Kidney (tissue), 14 donors: Measurements from ENCODE around the gene GPR87. TPM values are rescaled to one million over a fixed set of nuclear protein-coding genes. Genes with fewer than 3 reads are reported as not detected.

Experiments
- DNase-seq, 5 donors: peaks; one replicate each; pipeline ENCODE4 v3.0.0-alpha.2; 2013 to 2020
- FAIRE-seq: peaks from 2 replicates; lab custom pipeline; 2012; peaks lifted over from hg19 to GRCh38; lab: Jason Lieb, UNC
- H3K27ac ChIP-seq, 2 donors: one replicate each; pipeline ENCODE4 v1.7.0; 2013; ENCODE audit warnings: low read depth in 2 of 2, low read length in 2 of 2, inconsistent platforms in 1 of 2
- H3K27me3 ChIP-seq: one replicate; pipeline ENCODE4 v1.7.1; 2013; ENCODE audit warnings: low read length, inconsistent platforms; ENCODE audit not compliant: control insufficient read depth, insufficient read depth
- H3K36me3 ChIP-seq, 3 donors: one replicate each; pipeline versions ENCODE4 v1.7.0 to v1.7.1; 2013; ENCODE audit warnings: low read length in 3 of 3, control low read depth in 1 of 3, inconsistent platforms in 1 of 3; ENCODE audit not compliant: insufficient read depth in 3 of 3, control insufficient read depth in 2 of 3
- H3K4me1 ChIP-seq, 3 donors: one replicate each; pipeline versions ENCODE4 v1.7.0 to v1.7.1; 2013; ENCODE audit warnings: low read length in 3 of 3, inconsistent platforms in 1 of 3, low read depth in 1 of 3; ENCODE audit not compliant: control insufficient read depth in 2 of 3, insufficient read depth in 2 of 3
- H3K4me3 ChIP-seq, 3 donors: one replicate each; pipeline versions ENCODE4 v1.7.0 to v1.8.1; 2013; ENCODE audit warnings: low read length in 3 of 3, control low read depth in 1 of 3, inconsistent platforms in 1 of 3
- H3K9ac ChIP-seq, 3 donors: one replicate each; pipeline versions ENCODE4 v1.7.0 to v1.7.1; 2013; ENCODE audit warnings: low read length in 3 of 3, control low read depth in 1 of 3, inconsistent platforms in 1 of 3
- H3K9me3 ChIP-seq, 3 donors: one replicate each; pipeline versions ENCODE4 v1.7.0 to v1.7.1; 2013; ENCODE audit warnings: low read length in 3 of 3, control low read depth in 1 of 3, inconsistent platforms in 1 of 3; ENCODE audit not compliant: control insufficient read depth in 2 of 3, insufficient read depth in 1 of 3
- CTCF ChIP-seq: IDR thresholded peaks from 3 replicates; pipeline ENCODE4 v1.5.1; 2012; ENCODE audit warnings: mild to moderate bottlenecking, moderate library complexity, borderline replicate concordance; ENCODE audit not compliant: insufficient read depth; ENCODE audit errors: extremely low read depth
- intact Hi-C: fragments of 100-400 bp; cut with DNase I; formaldehyde crosslinking; loops from one replicate; pipeline ENCODE4 v1.11.1; 2022
- polyA plus RNA-seq: library from polyadenylated mRNA; stranded (reverse); fragments of 350-450 nt; fragmentation: Illumina TruSeq; extraction: RNeasy Lipid Tissue Mini Kit (QIAGEN cat#74804); gene quantifications from one replicate; pipeline ENCODE4 v1.2.3, GENCODE V29; 2014; ENCODE audit warnings: low read depth, low replicate concordance; ENCODE audit not compliant: insufficient read depth
- total RNA-seq: library from RNA; stranded (reverse); fragmentation: NEBNext Ultra II Directional; extraction: Animal tissue kit (Norgen Biotek cat#: 25700); gene quantifications from one replicate; pipeline ENCODE4 v1.2.1, GENCODE V29; 2021
- donor health status: control.
- donor health status: control.
- donor health status: control.
- donor health status: control.
- donor health status: control.
- donor health status: DM: yes; HTN: yes; CAD: no.
- donor health status: Normal renal cell carcinoma (clear cell type).

The GPR87 gene
- total and polyA plus RNA-seq, 2 donors from 2014 or later: 0.72 TPM; not detected in 1

DNA sequence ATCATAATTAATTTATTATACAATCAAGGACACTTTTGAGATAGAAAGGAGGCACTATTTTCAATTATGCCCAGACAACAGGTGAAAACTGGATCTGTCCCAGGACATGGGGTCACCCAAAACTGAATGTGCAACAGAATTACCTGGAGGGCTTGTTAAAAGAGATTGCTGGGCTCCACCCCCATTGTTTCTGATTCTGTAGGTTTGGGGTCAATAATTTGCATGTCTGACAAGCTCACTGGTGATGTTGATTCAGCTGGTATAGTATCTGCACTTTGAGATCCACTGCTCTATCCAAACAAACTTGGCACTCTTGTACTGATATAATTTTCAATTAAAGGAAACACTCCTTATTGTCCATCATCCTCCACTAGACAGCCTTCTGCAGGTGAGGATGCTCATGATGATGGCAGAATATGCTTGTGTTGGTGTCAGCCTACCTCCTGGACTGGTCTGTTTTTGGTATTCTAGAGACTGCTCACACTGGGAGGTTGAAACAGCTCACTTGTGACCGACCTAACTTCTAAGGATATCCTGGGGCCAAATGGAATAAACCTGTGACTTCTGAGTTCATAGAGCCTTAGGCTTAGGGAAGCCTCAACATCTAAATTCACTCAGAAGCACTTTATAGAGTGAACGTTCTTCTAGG lies 40.5 kb downstream of the GPR87 start:
- no peak overlapping the region for H3K9ac ChIP-seq
- no peaks in the 10 kb centered on the region for H3K36me3 ChIP-seq
- intact Hi-C loops: no loop called here
- FAIRE-seq: no peak
- no peak for DNase-seq
- TF ChIP-seq CTCF: no peak
- H3K4me1 ChIP-seq: no peaks in the 10 kb centered on the region
- no peak overlapping the region for H3K27ac ChIP-seq
- no peaks in the 10 kb centered on the region for H3K27me3 ChIP-seq
- no peaks in the 10 kb centered on the region for H3K9me3 ChIP-seq
- H3K4me3 ChIP-seq: no peak overlapping the region

GRCh38 chr3:151275091-151275490 lies 41.5 kb downstream of the GPR87 start:
- FAIRE-seq: no peak
- intact Hi-C loops: no loop called here

GRCh38 chr3:151269631-151270030 lies 47.0 kb downstream of the GPR87 start:
- no peak for FAIRE-seq
- intact Hi-C loops: no loop called here

More at GRCh38 chr3:151275091-151275490, 41.5 kb downstream of the GPR87 start:
- DNase-seq: no peak
- H3K27ac ChIP-seq: no peak overlapping the region
- no peaks in the 10 kb centered on the region for H3K27me3 ChIP-seq
- no peaks in the 10 kb centered on the region for H3K4me1 ChIP-seq
- no peak overlapping the region for H3K4me3 ChIP-seq
- no peak for TF ChIP-seq CTCF
- no peaks in the 10 kb centered on the region for H3K9me3 ChIP-seq
- H3K9ac ChIP-seq: no peak overlapping the region
- no peaks in the 10 kb centered on the region for H3K36me3 ChIP-seq

More at GRCh38 chr3:151269631-151270030, 47.0 kb downstream of the GPR87 start:
- Histone ChIP-seq H3K27ac (no peak overlapping the region), H3K9ac (no peak overlapping the region), H3K36me3 (no peaks in the 10 kb centered on the region), H3K4me1 (no peaks in the 10 kb centered on the region), H3K9me3 (no peaks in the 10 kb centered on the region), H3K27me3 (no peaks in the 10 kb centered on the region), H3K4me3 (no peak overlapping the region)
- no peak for TF ChIP-seq CTCF
- no peak for DNase-seq
